ENCODE results near the gene NDST3. TPM values are rescaled to one million over a fixed set of nuclear protein-coding genes. Genes with fewer than 3 reads are reported as not detected.

Gene NDST3
- total and polyA plus RNA-seq, 4 donors: 0.36 to 2.8 (median 1.4) TPM

DNA sequence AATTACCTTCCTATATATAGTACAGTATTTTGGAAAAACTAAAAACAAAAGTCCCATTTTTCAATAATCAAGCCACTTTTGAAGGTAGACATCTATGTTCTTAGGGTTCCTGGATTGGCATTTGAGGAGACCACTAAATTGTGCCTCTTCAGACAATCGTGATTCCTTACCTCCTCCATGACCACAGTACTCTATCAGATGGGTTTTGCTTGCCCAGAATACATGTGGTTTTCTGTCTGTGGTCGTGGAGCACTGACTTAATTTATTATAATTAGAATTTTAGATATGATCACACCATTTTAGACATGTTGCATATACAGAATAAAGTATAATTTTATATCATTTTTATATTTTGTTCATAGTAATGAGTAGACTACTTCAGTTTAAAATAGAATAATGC is 67.9 kb downstream of the NDST3 start:
- Histone ChIP-seq H3K27ac (ENCODE audit: low read depth in 1 of 2, low read length in 2 of 2) (no peak overlapping the region), H3K4me1 (ENCODE audit: control insufficient read depth in 4 of 4, insufficient read depth in 4 of 4, low read length in 3 of 4) (no peaks in the 10 kb centered on the region), H3K9ac (ENCODE audit: low read depth in 1 of 2, low read length in 2 of 2) (no peak overlapping the region), H3K9me3 (ENCODE audit: control insufficient read depth in 4 of 4, low read length in 3 of 4) (no peaks in the 10 kb centered on the region), H3K36me3 (ENCODE audit: control insufficient read depth in 4 of 4, insufficient read depth in 3 of 4, low read depth in 1 of 4, low read length in 3 of 4) (no peaks in the 10 kb centered on the region), H3K4me3 (ENCODE audit: low read depth in 1 of 3, low read length in 3 of 3) (no peak overlapping the region), H3K27me3 (ENCODE audit: control insufficient read depth in 4 of 4, insufficient read depth in 4 of 4, low read length in 3 of 4) (no peaks in the 10 kb centered on the region)
- no peak for DNase-seq (ENCODE audit: low spot score)
- TF ChIP-seq, protein P1, sequence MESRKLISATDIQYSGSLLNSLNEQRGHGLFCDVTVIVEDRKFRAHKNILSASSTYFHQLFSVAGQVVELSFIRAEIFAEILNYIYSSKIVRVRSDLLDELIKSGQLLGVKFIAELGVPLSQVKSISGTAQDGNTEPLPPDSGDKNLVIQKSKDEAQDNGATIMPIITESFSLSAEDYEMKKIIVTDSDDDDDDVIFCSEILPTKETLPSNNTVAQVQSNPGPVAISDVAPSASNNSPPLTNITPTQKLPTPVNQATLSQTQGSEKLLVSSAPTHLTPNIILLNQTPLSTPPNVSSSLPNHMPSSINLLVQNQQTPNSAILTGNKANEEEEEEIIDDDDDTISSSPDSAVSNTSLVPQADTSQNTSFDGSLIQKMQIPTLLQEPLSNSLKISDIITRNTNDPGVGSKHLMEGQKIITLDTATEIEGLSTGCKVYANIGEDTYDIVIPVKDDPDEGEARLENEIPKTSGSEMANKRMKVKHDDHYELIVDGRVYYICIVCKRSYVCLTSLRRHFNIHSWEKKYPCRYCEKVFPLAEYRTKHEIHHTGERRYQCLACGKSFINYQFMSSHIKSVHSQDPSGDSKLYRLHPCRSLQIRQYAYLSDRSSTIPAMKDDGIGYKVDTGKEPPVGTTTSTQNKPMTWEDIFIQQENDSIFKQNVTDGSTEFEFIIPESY (IDR thresholded peaks at IDR 0.05): no peak
- TF ChIP-seq NR2F2 (IDR thresholded peaks at IDR 0.05) (no peak), FOXA2 (IDR thresholded peaks at IDR 0.05) (no peak), GABPA (IDR thresholded peaks at IDR 0.05 in 1 of 2, conservative IDR thresholded peaks at IDR 0.05 in 1 of 2) (no peak), FOXA1 (IDR thresholded peaks at IDR 0.05) (no peak), JUND (IDR thresholded peaks at IDR 0.05) (no peak), SP1 (IDR thresholded peaks at IDR 0.05) (no peak), EGR1 (IDR thresholded peaks at IDR 0.05; ENCODE audit: low read depth in 2 of 2) (no peak)
- TF ChIP-seq, protein P2, sequence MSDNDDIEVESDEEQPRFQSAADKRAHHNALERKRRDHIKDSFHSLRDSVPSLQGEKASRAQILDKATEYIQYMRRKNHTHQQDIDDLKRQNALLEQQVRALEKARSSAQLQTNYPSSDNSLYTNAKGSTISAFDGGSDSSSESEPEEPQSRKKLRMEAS (IDR thresholded peaks at IDR 0.05): no peak
- TF ChIP-seq, protein P3, sequence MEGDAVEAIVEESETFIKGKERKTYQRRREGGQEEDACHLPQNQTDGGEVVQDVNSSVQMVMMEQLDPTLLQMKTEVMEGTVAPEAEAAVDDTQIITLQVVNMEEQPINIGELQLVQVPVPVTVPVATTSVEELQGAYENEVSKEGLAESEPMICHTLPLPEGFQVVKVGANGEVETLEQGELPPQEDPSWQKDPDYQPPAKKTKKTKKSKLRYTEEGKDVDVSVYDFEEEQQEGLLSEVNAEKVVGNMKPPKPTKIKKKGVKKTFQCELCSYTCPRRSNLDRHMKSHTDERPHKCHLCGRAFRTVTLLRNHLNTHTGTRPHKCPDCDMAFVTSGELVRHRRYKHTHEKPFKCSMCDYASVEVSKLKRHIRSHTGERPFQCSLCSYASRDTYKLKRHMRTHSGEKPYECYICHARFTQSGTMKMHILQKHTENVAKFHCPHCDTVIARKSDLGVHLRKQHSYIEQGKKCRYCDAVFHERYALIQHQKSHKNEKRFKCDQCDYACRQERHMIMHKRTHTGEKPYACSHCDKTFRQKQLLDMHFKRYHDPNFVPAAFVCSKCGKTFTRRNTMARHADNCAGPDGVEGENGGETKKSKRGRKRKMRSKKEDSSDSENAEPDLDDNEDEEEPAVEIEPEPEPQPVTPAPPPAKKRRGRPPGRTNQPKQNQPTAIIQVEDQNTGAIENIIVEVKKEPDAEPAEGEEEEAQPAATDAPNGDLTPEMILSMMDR (IDR thresholded peaks at IDR 0.05; ENCODE audit: low read depth, low read length, missing input control): no peak
- 65% methylated on average over 2 of the region's 2 CpGs for WGBS

DNA sequence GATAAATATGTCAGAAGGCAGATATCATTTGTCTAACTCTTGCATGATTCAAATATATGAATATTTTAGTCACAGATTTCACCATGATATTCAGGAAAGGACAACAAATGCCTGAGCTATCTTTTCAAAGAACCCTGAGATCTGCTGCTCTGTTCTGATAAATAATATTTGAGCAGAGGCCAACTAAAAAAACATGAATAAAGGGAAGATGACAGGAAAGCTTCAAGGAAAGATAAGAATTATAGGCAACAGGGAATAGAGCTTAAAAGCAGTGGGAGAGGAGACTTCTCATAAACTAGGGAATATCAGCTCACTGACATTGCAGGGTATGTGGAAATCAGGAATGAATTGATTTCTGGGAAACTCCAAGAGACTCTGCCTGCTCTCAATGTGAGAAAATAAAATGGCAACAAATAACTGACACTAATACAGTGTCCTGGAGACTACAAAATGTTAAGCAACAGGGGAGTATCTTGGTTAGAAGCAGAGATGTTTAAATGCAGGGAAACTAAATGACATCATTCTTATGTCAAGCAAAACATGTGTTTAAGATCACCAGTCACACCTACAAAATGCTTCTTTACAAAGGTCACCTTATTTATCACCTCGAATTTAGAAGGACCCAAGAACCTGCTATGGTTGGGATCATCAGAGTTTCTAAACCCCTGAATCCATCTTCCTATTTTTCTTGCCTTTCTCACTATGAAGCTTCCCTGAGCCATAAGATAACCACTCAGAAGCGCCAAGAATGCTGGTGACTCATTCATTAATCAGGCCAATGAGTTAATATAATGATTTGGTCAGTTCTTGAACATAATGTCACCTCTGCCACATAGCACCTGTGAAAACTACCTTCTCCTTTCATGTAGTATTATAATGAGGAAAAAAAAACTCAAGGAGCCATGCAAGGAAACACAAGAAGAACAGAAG is 78.1 kb downstream of the NDST3 start:
- no peak for DNase-seq (ENCODE audit: low spot score)
- no peaks in the 10 kb centered on the region for H3K9me3 ChIP-seq (ENCODE audit: control insufficient read depth in 4 of 4, low read length in 3 of 4)
- 77% methylated on average over 2 of the region's 2 CpGs for WGBS
- H3K4me3 ChIP-seq (ENCODE audit: low read depth in 1 of 3, low read length in 3 of 3): no peak overlapping the region
- no peak overlapping the region for H3K9ac ChIP-seq (ENCODE audit: low read depth in 1 of 2, low read length in 2 of 2)
- no peaks in the 10 kb centered on the region for H3K36me3 ChIP-seq (ENCODE audit: control insufficient read depth in 4 of 4, insufficient read depth in 3 of 4, low read depth in 1 of 4, low read length in 3 of 4)
- no peaks in the 10 kb centered on the region for H3K27me3 ChIP-seq (ENCODE audit: control insufficient read depth in 4 of 4, insufficient read depth in 4 of 4, low read length in 3 of 4)
- TF ChIP-seq, protein P4, sequence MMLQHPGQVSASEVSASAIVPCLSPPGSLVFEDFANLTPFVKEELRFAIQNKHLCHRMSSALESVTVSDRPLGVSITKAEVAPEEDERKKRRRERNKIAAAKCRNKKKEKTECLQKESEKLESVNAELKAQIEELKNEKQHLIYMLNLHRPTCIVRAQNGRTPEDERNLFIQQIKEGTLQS (IDR thresholded peaks at IDR 0.05): no peak
- TF ChIP-seq JUND (IDR thresholded peaks at IDR 0.05): no peak
- no peak for TF ChIP-seq FOXA1 (IDR thresholded peaks at IDR 0.05)
- no peak for TF ChIP-seq NR2F2 (IDR thresholded peaks at IDR 0.05)
- H3K27ac ChIP-seq (ENCODE audit: low read depth in 1 of 2, low read length in 2 of 2): no peak overlapping the region
- no peaks in the 10 kb centered on the region for H3K4me1 ChIP-seq (ENCODE audit: control insufficient read depth in 4 of 4, insufficient read depth in 4 of 4, low read length in 3 of 4)

DNA sequence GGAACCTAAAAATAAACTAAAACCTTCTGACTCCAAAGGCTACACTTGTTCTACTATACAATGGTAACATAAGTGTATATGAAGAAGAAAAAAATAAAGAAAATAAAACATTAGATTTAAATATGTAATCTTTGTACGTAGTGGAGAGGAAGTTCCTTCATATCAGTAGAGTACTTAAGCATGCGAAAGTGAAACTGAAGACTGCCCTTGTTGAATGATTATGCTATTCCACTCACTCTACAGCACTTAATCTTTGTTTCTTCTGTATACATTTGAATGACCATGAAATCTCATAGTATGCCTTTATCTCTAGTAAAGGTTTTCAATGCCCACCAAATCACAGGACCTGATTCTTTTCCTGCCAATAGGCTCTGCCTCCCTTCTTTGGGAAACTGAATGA is 78.9 kb downstream of the NDST3 start:
- 28% methylated on average over 2 of the region's 2 CpGs for WGBS
- Histone ChIP-seq H3K4me3 (ENCODE audit: low read depth in 1 of 3, low read length in 3 of 3) (no peak overlapping the region), H3K27me3 (ENCODE audit: control insufficient read depth in 4 of 4, insufficient read depth in 4 of 4, low read length in 3 of 4) (no peaks in the 10 kb centered on the region), H3K27ac (ENCODE audit: low read depth in 1 of 2, low read length in 2 of 2) (no peak overlapping the region), H3K36me3 (ENCODE audit: control insufficient read depth in 4 of 4, insufficient read depth in 3 of 4, low read depth in 1 of 4, low read length in 3 of 4) (no peaks in the 10 kb centered on the region), H3K4me1 (ENCODE audit: control insufficient read depth in 4 of 4, insufficient read depth in 4 of 4, low read length in 3 of 4) (no peaks in the 10 kb centered on the region), H3K9me3 (ENCODE audit: control insufficient read depth in 4 of 4, low read length in 3 of 4) (no peaks in the 10 kb centered on the region), H3K9ac (ENCODE audit: low read depth in 1 of 2, low read length in 2 of 2) (no peak overlapping the region)
- no peak for DNase-seq (ENCODE audit: low spot score)
- TF ChIP-seq FOXA1 (IDR thresholded peaks at IDR 0.05) (no peak), RXRA (IDR thresholded peaks at IDR 0.05) (no peak), RAD21 (IDR thresholded peaks at IDR 0.05) (no peak), EGR1 (IDR thresholded peaks at IDR 0.05; ENCODE audit: low read depth in 2 of 2) (no peak), FOXA2 (IDR thresholded peaks at IDR 0.05) (no peak), NR2F2 (IDR thresholded peaks at IDR 0.05) (no peak), GABPA (IDR thresholded peaks at IDR 0.05 in 1 of 2, conservative IDR thresholded peaks at IDR 0.05 in 1 of 2) (no peak), SP1 (IDR thresholded peaks at IDR 0.05) (no peak), TAF1 (conservative IDR thresholded peaks at IDR 0.05) (no peak), HNF4A (conservative IDR thresholded peaks at IDR 0.05) (no peak), JUND (IDR thresholded peaks at IDR 0.05) (no peak)
- TF ChIP-seq, protein P2 (IDR thresholded peaks at IDR 0.05): no peak
- TF ChIP-seq, protein P3 (IDR thresholded peaks at IDR 0.05; ENCODE audit: low read depth, low read length, missing input control): no peak
- TF ChIP-seq, protein P4 (IDR thresholded peaks at IDR 0.05): no peak

Data from liver (tissue), 9 donors.